ENCODE measurements around the gene THAP6.

Gene THAP6, protein sequence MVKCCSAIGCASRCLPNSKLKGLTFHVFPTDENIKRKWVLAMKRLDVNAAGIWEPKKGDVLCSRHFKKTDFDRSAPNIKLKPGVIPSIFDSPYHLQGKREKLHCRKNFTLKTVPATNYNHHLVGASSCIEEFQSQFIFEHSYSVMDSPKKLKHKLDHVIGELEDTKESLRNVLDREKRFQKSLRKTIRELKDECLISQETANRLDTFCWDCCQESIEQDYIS
- 20.4 to 27.3 (median 26.3) reads per million in 3 donors for total RNA-seq

DNA sequence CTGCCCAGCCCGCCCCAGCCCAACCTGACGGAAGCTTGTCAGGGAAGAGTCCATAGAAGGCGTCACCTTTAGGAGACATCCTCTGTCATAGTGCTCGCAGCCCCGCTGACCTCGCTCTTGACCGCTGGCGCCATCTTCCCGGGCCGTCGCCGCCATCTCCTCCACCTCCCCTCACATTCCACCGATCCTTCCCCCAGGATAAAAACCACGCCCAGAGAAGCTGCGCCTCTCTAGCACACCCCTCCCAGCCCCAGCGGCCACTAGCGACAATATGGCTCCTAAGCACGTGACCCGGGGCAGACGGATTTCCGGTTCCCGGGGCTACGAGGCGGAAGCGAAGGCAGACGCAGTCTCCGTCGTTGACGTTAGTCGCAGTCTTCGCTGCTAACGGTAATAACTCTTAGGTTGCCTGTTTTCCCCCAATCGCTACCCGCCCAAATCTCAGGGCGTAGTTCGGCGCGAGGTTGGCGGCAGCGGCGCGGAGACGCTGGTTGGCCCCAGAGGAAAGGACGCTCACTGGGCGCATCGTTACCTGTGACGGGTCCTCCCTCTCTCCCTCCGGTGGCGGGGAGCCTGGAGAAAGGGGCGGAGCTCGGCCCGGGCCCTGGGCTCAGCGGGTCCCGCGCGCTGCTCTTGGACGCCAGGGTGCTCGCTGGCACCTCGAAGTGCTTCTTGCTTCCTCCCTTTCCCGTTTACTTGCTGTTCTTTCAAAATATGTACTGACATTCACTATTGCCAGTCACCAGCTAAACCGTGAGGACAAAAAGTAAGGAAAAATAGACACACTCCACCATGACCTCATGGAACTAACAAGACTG is at the start of gene THAP6, which contains the start of gene RCHY1:
Gene THAP6, plus strand, starts transcription at position 343 of the 818 bp plus-strand sequence. CDS start 980 bp downstream, outside the sequence.
Gene RCHY1, minus strand, starts transcription at position 273 of the 818 bp plus-strand sequence. Its CDS starts 117 bp downstream, at position 156.
- peaks cover 31% of the 10 kb centered on the region for H3K4me1 ChIP-seq (ENCODE audit: control insufficient read depth, insufficient read depth, low read length, poor library complexity, severe bottlenecking)

DNA sequence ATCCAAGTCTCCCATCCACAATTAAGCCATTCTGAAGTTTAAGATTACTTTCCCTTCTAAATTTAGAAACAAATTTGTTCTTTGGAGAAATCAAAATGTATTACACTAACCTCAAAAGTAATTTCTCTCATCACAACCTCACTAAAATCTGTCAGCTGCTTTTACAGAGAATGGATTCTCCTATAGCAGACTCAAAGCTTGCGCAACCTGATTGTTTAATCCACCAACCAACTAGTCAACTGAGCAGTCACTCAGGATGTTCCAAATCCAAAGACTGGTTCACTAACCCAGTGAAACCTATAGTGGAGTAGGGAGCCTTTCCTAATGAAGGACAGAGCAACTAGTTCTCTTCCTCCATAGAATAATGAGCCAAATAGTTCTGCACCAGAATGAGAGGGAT is 44.4 kb upstream of the THAP6 start:
- Histone ChIP-seq H3K9me3 (ENCODE audit: control insufficient read depth, low read length) (no peaks in the 10 kb centered on the region), H3K27me3 (replicated peaks; ENCODE audit: control insufficient read depth, insufficient read depth, low read length, poor library complexity, severe bottlenecking) (no peaks in the 10 kb centered on the region), H3K4me1 (ENCODE audit: control insufficient read depth, insufficient read depth, low read length, poor library complexity, severe bottlenecking) (no peaks in the 10 kb centered on the region), H3K36me3 (ENCODE audit: control insufficient read depth, insufficient read depth, low read length) (no peaks in the 10 kb centered on the region), H3K27ac (ENCODE audit: insufficient read depth, low read length, poor library complexity, severe bottlenecking) (no peak overlapping the region), H3K4me3 (ENCODE audit: insufficient read depth, low read depth, low read length, poor library complexity, severe bottlenecking) (no peak overlapping the region)
- no peak for DNase-seq

More for the DNA sequence above, at the start of gene THAP6, which contains the start of gene RCHY1:
- H3K4me3 ChIP-seq (ENCODE audit: insufficient read depth, low read depth, low read length, poor library complexity, severe bottlenecking), result peak within 1 kb of the TSS; percentile 83
- H3K27me3 ChIP-seq (replicated peaks; ENCODE audit: control insufficient read depth, insufficient read depth, low read length, poor library complexity, severe bottlenecking), result no peaks in the 10 kb centered on the region
- peaks cover 9% of the 10 kb centered on the region for H3K36me3 ChIP-seq (ENCODE audit: control insufficient read depth, insufficient read depth, low read length)
- H3K27ac ChIP-seq (ENCODE audit: insufficient read depth, low read length, poor library complexity, severe bottlenecking), result peak within 1 kb of the TSS; percentile 88
- DNase-seq, result peak; percentile 86 to 95 (median 91)
- H3K9me3 ChIP-seq (ENCODE audit: control insufficient read depth, low read length), result no peaks in the 10 kb centered on the region

DNA sequence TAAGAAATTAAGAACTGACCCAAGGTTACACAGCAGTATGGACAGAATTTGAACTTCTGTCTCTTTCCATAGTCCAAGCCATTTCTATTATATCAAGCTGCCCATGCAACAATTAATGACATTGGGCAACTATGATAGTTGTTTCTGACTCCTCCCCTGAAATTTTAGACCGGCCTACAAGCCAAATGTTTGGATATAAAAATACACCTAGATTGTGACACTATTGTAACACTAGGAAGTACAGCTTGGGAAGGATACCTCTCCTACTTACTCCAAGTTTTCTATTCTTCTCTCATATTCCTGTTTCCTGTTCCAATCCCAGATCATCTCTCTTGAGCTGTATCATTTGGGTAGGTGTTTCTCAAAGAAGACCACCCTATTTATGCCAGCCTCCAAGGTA is 43.5 kb upstream of the THAP6 start:
- H3K4me1 ChIP-seq (ENCODE audit: control insufficient read depth, insufficient read depth, low read length, poor library complexity, severe bottlenecking), result no peaks in the 10 kb centered on the region
- no peaks in the 10 kb centered on the region for H3K9me3 ChIP-seq (ENCODE audit: control insufficient read depth, low read length)

DNA sequence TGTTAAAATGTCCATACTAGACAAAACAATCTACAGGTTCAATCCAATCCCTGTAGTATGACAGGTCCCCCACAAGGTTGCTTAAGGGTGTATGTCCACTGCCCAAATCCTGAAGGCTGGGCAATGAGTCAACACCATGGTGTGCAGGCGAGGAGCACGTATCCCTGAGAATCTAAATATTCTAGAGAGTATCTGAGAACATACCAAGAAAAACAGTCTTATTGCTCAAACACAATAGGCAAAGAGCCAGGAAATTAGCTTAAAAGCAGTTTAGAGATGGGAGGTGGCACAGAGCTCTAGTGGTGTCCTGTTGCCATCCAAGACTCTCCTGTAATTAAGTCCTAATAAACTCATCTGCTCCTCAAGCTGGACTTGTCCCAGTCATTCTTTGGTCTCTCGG is 37.1 kb upstream of the THAP6 start:
- no peaks in the 10 kb centered on the region for H3K4me1 ChIP-seq (ENCODE audit: control insufficient read depth, insufficient read depth, low read length, poor library complexity, severe bottlenecking)
- H3K36me3 ChIP-seq (ENCODE audit: control insufficient read depth, insufficient read depth, low read length), result peaks cover 36% of the 10 kb centered on the region
- no peak for DNase-seq
- H3K4me3 ChIP-seq (ENCODE audit: insufficient read depth, low read depth, low read length, poor library complexity, severe bottlenecking), result no peak overlapping the region
- no peaks in the 10 kb centered on the region for H3K27me3 ChIP-seq (replicated peaks; ENCODE audit: control insufficient read depth, insufficient read depth, low read length, poor library complexity, severe bottlenecking)
- H3K27ac ChIP-seq (ENCODE audit: insufficient read depth, low read length, poor library complexity, severe bottlenecking), result no peak overlapping the region
- H3K9me3 ChIP-seq (ENCODE audit: control insufficient read depth, low read length), result no peaks in the 10 kb centered on the region

More for the DNA sequence above, 43.5 kb upstream of the THAP6 start:
- no peaks in the 10 kb centered on the region for H3K36me3 ChIP-seq (ENCODE audit: control insufficient read depth, insufficient read depth, low read length)
- no peak for DNase-seq
- no peak overlapping the region for H3K4me3 ChIP-seq (ENCODE audit: insufficient read depth, low read depth, low read length, poor library complexity, severe bottlenecking)
- no peak overlapping the region for H3K27ac ChIP-seq (ENCODE audit: insufficient read depth, low read length, poor library complexity, severe bottlenecking)
- no peaks in the 10 kb centered on the region for H3K27me3 ChIP-seq (replicated peaks; ENCODE audit: control insufficient read depth, insufficient read depth, low read length, poor library complexity, severe bottlenecking)

DNA sequence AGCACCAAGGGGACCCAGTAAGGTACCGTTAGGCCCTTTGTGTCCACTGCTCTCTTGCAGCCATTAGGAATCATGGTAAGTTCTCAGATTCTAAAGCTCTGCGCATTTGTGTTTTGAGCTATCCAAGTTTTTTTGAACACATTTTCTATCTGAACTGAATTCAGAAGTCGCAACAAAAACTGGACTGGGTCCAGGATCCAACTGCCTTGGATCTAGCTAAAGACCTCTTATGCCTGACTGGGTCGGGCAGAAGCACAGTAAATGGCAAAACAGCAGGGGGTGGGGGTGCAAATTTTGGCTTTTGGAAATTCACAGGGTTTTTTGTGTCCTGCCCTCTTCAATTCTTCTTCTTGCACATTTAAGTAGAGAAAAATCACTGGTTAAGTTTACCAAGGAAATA is 30.1 kb upstream of the THAP6 start:
- no peak for DNase-seq
- Histone ChIP-seq H3K4me1 (ENCODE audit: control insufficient read depth, insufficient read depth, low read length, poor library complexity, severe bottlenecking) (no peaks in the 10 kb centered on the region), H3K9me3 (ENCODE audit: control insufficient read depth, low read length) (no peaks in the 10 kb centered on the region), H3K4me3 (ENCODE audit: insufficient read depth, low read depth, low read length, poor library complexity, severe bottlenecking) (no peak overlapping the region), H3K27ac (ENCODE audit: insufficient read depth, low read length, poor library complexity, severe bottlenecking) (no peak overlapping the region), H3K36me3 (ENCODE audit: control insufficient read depth, insufficient read depth, low read length) (peaks cover 69% of the 10 kb centered on the region), H3K27me3 (replicated peaks; ENCODE audit: control insufficient read depth, insufficient read depth, low read length, poor library complexity, severe bottlenecking) (no peaks in the 10 kb centered on the region)

DNA sequence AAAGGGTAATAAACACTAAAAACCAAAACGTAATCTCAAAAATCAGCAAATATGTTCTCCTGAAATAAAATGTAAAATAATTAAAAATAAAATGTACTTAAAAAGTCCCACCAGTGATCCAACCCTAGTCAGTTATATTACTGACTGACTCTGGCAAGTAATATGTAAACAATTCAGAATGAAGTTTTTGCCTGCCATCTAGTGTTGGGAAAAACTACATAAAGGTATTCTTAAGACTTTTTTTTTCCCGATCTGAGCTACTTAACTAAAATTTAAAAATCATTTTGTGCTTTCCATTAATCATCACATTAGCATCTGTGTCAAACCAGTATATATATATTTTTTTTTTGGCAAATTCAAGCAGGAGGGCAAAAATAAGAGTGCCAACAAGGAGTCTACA is 24.1 kb upstream of the THAP6 start:
- Histone ChIP-seq H3K4me1 (ENCODE audit: control insufficient read depth, insufficient read depth, low read length, poor library complexity, severe bottlenecking) (no peaks in the 10 kb centered on the region), H3K27ac (ENCODE audit: insufficient read depth, low read length, poor library complexity, severe bottlenecking) (no peak overlapping the region)

DNA sequence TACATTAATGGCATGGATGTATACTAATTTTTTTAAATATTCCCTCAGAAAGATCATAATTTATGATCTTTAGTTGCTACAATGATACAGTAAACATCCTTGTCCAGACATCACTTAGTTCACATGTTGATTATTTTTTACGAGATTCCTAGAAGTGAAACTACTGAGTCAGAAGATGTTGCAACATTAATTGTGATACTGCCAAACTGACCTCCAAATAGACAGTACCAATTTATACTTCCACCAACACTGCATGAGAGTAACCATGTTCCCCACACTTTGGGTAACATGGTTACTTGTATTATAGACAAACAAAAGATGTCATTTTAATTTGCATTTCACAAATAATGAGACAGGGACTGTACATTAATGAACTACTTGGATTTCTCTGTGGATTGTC is 19.7 kb upstream of the THAP6 start:
- Histone ChIP-seq H3K27ac (ENCODE audit: insufficient read depth, low read length, poor library complexity, severe bottlenecking) (no peak overlapping the region), H3K9me3 (ENCODE audit: control insufficient read depth, low read length) (peaks cover 3% of the 10 kb centered on the region), H3K27me3 (replicated peaks; ENCODE audit: control insufficient read depth, insufficient read depth, low read length, poor library complexity, severe bottlenecking) (no peaks in the 10 kb centered on the region), H3K4me3 (ENCODE audit: insufficient read depth, low read depth, low read length, poor library complexity, severe bottlenecking) (no peak overlapping the region), H3K4me1 (ENCODE audit: control insufficient read depth, insufficient read depth, low read length, poor library complexity, severe bottlenecking) (no peaks in the 10 kb centered on the region), H3K36me3 (ENCODE audit: control insufficient read depth, insufficient read depth, low read length) (peaks cover 38% of the 10 kb centered on the region)
- no peak for DNase-seq

More for the DNA sequence above, 24.1 kb upstream of the THAP6 start:
- Histone ChIP-seq H3K9me3 (ENCODE audit: control insufficient read depth, low read length) (no peaks in the 10 kb centered on the region), H3K27me3 (replicated peaks; ENCODE audit: control insufficient read depth, insufficient read depth, low read length, poor library complexity, severe bottlenecking) (no peaks in the 10 kb centered on the region), H3K4me3 (ENCODE audit: insufficient read depth, low read depth, low read length, poor library complexity, severe bottlenecking) (no peak overlapping the region), H3K36me3 (ENCODE audit: control insufficient read depth, insufficient read depth, low read length) (peaks cover 53% of the 10 kb centered on the region)
- DNase-seq, result no peak

DNA sequence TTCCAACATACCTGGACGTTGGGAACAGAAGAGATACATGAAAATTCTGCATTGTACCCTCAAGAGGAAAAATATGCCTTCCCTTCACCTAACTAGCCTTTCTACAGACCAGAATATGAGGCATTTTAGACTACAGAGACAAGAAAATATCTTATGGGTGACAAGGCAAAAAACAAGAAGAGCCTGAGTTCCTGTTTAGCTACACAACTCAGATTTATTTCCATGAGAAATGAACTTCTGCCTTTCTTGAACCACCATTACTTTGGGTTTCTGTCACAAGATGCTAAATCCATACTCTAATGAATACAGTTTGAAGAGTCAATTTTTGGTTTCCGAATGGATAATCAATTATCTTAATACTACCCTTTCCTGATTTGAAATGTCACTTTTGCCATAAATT is 18.8 kb upstream of the THAP6 start:
- Histone ChIP-seq H3K4me3 (ENCODE audit: insufficient read depth, low read depth, low read length, poor library complexity, severe bottlenecking) (no peak overlapping the region), H3K27ac (ENCODE audit: insufficient read depth, low read length, poor library complexity, severe bottlenecking) (no peak overlapping the region), H3K9me3 (ENCODE audit: control insufficient read depth, low read length) (peaks cover 3% of the 10 kb centered on the region), H3K36me3 (ENCODE audit: control insufficient read depth, insufficient read depth, low read length) (peaks cover 36% of the 10 kb centered on the region), H3K27me3 (replicated peaks; ENCODE audit: control insufficient read depth, insufficient read depth, low read length, poor library complexity, severe bottlenecking) (no peaks in the 10 kb centered on the region), H3K4me1 (ENCODE audit: control insufficient read depth, insufficient read depth, low read length, poor library complexity, severe bottlenecking) (no peaks in the 10 kb centered on the region)
- DNase-seq, result no peak

DNA sequence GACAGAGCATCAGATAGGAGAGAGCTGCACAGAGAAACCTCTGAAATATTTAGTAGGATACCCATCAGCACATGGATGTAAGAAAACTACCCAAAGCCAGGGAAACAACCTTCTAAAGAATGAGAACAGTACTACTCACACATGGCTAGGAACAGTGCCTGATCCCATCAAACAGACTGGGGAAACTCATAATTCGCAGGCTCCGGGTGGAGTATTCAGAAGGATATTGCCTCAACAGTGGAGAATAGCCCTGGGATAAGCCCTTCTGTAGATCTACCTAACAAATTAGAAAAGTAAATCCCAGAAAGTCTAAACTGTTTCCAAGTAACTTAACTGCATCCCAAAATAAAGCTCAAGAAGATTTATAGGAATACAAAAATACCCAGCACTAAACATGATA is 17.9 kb upstream of the THAP6 start:
- no peaks in the 10 kb centered on the region for H3K4me1 ChIP-seq (ENCODE audit: control insufficient read depth, insufficient read depth, low read length, poor library complexity, severe bottlenecking)
- H3K36me3 ChIP-seq (ENCODE audit: control insufficient read depth, insufficient read depth, low read length), result peaks cover 28% of the 10 kb centered on the region
- H3K4me3 ChIP-seq (ENCODE audit: insufficient read depth, low read depth, low read length, poor library complexity, severe bottlenecking), result no peak overlapping the region
- no peak for DNase-seq
- no peaks in the 10 kb centered on the region for H3K27me3 ChIP-seq (replicated peaks; ENCODE audit: control insufficient read depth, insufficient read depth, low read length, poor library complexity, severe bottlenecking)
- H3K27ac ChIP-seq (ENCODE audit: insufficient read depth, low read length, poor library complexity, severe bottlenecking), result no peak overlapping the region
- peaks cover 3% of the 10 kb centered on the region for H3K9me3 ChIP-seq (ENCODE audit: control insufficient read depth, low read length)

DNA sequence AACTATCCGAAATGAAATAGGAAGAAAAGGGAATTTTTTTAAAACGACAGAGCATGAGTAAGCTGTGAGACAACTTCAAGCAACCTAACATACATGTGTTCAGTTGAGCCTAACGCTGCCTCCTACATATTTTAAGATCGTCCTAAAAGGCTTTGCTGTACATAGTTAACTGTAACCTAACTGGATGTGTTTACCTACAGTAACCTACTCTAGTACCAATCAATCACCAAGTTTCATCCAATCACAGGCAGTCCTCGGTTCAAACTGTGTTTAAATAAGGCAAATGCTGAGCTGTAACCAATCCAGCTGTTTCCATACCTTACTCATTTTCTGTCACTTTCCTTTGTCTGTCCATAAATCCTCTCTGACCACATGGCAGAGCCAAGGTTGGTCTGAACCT is 17.1 kb upstream of the THAP6 start:
- DNase-seq, result no peak
- H3K9me3 ChIP-seq (ENCODE audit: control insufficient read depth, low read length), result peaks cover 3% of the 10 kb centered on the region
- H3K27me3 ChIP-seq (replicated peaks; ENCODE audit: control insufficient read depth, insufficient read depth, low read length, poor library complexity, severe bottlenecking), result no peaks in the 10 kb centered on the region
- no peak overlapping the region for H3K27ac ChIP-seq (ENCODE audit: insufficient read depth, low read length, poor library complexity, severe bottlenecking)
- peaks cover 30% of the 10 kb centered on the region for H3K36me3 ChIP-seq (ENCODE audit: control insufficient read depth, insufficient read depth, low read length)
- no peaks in the 10 kb centered on the region for H3K4me1 ChIP-seq (ENCODE audit: control insufficient read depth, insufficient read depth, low read length, poor library complexity, severe bottlenecking)
- no peak overlapping the region for H3K4me3 ChIP-seq (ENCODE audit: insufficient read depth, low read depth, low read length, poor library complexity, severe bottlenecking)

All from effector memory CD4-positive, alpha-beta T cell (primary cell).